ENCODE measurements around the gene TCF3.

TCF3 gene

DNA sequence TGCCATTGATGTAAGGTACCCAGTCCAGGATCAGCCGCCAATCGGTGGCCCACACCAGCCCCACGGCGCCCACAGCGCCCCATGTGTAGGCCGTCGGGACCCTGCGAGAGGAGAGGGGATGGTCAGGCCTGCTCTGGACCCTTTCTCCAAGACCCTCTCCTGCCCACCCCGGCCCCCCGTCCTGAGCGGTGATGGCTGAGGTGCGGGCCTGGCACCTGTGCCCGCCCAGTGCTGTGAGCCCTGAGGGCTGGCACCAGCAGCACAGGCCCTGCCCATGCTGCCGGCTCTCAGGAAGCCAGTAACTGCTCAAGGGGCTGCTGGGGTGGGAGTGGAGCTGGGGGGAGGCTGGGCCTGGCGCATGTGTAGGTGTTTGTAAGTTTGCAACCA, 53.0 kb downstream of the TCF3 start:
- TF ChIP-seq, protein P1, sequence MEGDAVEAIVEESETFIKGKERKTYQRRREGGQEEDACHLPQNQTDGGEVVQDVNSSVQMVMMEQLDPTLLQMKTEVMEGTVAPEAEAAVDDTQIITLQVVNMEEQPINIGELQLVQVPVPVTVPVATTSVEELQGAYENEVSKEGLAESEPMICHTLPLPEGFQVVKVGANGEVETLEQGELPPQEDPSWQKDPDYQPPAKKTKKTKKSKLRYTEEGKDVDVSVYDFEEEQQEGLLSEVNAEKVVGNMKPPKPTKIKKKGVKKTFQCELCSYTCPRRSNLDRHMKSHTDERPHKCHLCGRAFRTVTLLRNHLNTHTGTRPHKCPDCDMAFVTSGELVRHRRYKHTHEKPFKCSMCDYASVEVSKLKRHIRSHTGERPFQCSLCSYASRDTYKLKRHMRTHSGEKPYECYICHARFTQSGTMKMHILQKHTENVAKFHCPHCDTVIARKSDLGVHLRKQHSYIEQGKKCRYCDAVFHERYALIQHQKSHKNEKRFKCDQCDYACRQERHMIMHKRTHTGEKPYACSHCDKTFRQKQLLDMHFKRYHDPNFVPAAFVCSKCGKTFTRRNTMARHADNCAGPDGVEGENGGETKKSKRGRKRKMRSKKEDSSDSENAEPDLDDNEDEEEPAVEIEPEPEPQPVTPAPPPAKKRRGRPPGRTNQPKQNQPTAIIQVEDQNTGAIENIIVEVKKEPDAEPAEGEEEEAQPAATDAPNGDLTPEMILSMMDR (IDR thresholded peaks at IDR 0.05; ENCODE audit: low read length, missing control alignments): no peak
- no peak overlapping the region for H3K4me3 ChIP-seq (replicated peaks; ENCODE audit: low read depth, low read length)
- DNase-seq (ENCODE audit: low read depth): no peak

DNA sequence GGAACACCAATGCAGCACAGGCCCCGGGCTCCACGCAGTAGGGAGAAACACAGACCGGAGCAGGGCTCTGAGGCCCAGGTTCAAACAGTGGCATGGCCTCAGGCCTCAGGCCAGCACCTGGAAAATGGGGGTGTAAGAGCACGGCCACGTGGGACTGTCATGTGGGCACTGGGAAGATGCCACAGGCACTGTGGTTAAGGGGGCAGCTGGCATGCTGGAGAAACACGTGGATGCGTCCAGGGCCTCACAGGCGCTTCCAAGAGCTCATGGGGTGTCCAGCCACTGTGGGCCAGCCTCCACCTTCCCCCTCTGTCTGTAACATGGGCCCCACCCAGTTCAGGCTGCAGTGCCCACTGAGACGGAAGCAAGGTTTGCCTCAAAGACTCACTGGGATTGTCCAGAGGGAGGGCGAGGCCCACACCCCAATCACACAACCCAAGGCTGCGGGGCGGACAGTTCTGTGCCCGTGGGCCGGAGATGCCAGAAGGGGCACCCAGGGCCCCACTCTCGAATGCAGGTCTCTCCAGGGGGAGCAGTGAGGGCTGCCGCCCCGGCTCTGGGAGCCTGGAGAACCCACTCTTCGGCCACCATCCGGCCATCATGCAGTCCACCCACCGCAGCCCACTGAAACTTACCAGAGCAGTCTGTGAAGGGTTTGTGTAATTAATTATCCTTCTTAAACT, 53.5 kb downstream of the TCF3 start:
- DNase-seq (ENCODE audit: low read depth): no peak
- TF ChIP-seq, protein P1 (IDR thresholded peaks at IDR 0.05; ENCODE audit: low read length, missing control alignments): no peak
- no peak overlapping the region for H3K4me3 ChIP-seq (replicated peaks; ENCODE audit: low read depth, low read length)

DNA sequence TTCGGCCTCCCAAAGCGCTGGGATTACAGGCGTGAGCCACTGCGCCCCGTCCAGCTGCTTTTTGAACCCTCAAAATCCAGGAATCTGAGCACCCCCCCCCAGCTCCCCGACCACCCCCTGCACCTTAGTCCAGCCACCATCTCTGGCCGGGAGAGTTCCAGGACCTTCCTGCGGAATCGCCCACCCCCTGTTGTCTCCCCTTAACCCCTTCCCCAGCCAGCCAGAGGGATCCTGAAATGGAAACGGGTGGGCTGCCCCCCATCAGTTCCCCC, 59.0 kb downstream of the TCF3 start:
- peak overlapping the region; percentile 75 for H3K4me3 ChIP-seq (replicated peaks; ENCODE audit: low read depth, low read length)
- DNase-seq (ENCODE audit: low read depth): no peak
- TF ChIP-seq, protein P1 (IDR thresholded peaks at IDR 0.05; ENCODE audit: low read length, missing control alignments): no peak

DNA sequence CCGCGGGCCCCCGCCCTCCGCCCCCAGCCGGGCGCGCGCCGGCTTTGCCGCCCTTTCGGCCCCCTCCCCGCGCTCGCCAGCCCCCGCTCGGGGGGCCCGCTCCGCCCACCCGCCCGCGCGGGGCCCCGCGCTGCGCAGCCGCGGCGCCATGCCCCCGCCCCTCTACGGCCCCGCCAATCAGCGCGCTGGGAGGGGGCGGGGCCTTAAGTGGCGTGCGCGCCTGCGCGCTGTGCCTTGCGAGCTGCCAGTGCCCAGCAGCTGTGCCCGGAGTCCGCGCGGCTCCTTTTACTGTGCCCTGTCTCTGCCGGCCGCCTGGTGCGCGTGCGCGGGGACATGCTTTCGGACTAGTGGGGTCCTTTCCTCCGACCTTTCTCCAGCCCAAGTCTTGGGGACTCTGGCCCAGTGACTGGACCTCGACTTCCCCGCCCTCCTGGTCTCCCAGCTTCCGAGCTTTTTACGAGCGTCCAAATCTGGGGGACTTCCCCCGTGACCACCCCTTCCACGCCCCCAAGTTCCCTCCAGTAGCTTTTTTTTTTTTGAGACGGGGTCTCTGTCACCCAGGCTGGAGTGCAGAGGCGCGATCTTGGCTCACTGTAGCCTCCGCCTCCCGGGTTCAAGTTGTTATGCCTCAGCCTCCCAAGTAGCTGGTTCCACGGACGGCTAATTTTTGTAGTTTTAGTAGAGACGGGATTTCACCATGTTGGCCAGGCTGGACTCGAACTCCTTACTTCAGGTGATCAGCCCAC, 59.5 kb downstream of the TCF3 start, which contains the start of gene MBD3:
Gene MBD3 (minus strand): TSS at position 111 of the 746 bp plus-strand sequence. CDS start 234 bp downstream, outside the sequence.
- peak within 1 kb of the TSS; percentile 90 for H3K4me3 ChIP-seq (replicated peaks; ENCODE audit: low read depth, low read length)
- TF ChIP-seq, protein P1 (IDR thresholded peaks at IDR 0.05; ENCODE audit: low read length, missing control alignments): no peak
- peak; percentile 95 for DNase-seq (ENCODE audit: low read depth)

DNA sequence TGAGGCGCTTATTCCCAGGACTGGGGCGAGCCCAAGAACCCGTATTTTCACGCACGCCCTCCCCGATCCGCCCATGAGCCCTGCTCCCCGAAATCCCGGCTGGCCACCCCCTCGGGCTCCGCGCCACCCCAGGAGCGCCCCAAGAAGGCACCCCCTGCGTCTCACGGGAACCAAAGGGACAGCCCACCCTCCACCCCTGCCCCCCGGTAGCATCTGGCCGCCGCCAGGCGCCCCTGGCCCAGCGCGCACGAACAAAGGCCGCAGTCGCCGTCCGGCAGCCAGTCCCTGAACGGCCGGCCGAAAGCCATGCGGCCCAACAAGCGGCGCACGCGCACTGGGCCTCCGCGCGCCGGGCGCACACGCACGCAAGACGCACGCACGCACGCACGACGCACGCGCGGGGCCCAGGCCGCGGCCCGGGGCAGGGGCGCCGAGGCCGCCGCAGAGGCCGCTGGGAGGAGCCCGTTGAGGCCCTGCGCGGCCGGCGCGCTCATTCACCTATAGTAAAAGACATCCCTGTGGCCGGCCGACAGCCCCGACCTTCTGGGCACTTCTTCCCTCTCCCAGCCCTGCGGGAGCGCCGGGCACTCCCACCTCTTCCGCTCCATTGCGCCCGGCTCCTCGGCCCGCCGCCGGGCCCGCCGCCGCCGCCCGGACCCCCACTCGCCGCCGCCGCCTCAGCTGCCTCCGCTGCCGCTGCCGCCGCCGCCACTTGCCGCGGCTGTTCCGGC, 60.2 kb downstream of the TCF3 start:
- peak; percentile 92 for DNase-seq (ENCODE audit: low read depth)
- TF ChIP-seq, protein P1 (IDR thresholded peaks at IDR 0.05; ENCODE audit: low read length, missing control alignments): no peak
- H3K4me3 ChIP-seq (replicated peaks; ENCODE audit: low read depth, low read length): peak overlapping the region; percentile 90

DNA sequence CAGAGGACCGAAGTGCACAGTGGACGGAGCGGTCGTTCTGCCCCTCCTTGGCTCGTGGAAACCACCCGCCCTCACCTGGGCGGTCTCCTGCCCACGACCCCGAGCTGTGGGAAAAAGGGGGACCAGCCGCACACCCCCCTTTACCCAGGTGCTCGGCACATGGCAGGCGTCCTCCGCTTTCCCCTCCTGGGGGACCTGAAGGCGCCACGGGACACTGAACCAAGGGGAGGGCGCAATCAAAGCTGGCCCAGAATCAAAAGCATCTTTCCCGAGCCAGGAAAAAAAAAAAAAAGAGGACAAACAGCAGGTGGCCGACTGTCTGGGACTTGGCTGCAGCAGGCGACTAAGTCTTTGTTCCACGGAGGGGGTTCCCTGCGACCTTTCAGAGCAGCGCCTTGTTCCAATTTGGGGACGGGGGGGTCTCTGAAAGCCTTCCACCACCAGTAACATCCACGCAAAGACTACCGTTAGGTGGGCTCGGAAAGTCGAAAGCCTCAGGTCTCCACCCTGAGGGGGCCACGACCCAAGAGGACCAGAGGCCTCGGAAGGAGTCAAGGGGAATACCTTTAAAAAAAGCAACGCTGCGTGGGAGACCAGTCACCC, 60.9 kb downstream of the TCF3 start:
- peak overlapping the region; percentile 90 for H3K4me3 ChIP-seq (replicated peaks; ENCODE audit: low read depth, low read length)
- TF ChIP-seq, protein P1 (IDR thresholded peaks at IDR 0.05; ENCODE audit: low read length, missing control alignments): no peak
- DNase-seq (ENCODE audit: low read depth): peak; percentile 7

Data from fibroblast of pulmonary artery (primary cell).